HepG2 (cell line): ENCODE results near the gene SLC25A22. TPM values are rescaled to one million over a fixed set of nuclear protein-coding genes. Genes with fewer than 3 reads are reported as not detected.

ENCODE experiments used
- AGO1 ChIP-seq: fragments of 200-400 bp; formaldehyde crosslinking; IDR thresholded peaks from 2 replicates; pipeline ENCODE4 v1.6.1; 2017; ENCODE audit warnings: mild to moderate bottlenecking, low read depth, low read length, moderate library complexity; ENCODE audit not compliant: poor library complexity, severe bottlenecking
- GABPB1 ChIP-seq: IDR thresholded peaks from 2 replicates; pipeline ENCODE4 v1.6.1; 2016; ENCODE audit warnings: mild to moderate bottlenecking, missing genetic modification reagents, moderate library complexity, missing compliant biosample characterization
- HNRNPH1 ChIP-seq: fragments of 200-400 bp; formaldehyde crosslinking; optimal IDR thresholded peaks from 2 replicates; pipeline ENCODE3; 2017; ENCODE audit warnings: mild to moderate bottlenecking, low read depth, low read length
- KDM2A ChIP-seq: sonication (generic); formaldehyde crosslinking; IDR thresholded peaks from 2 replicates; pipeline ENCODE4 v1.4.0; 2020; ENCODE audit warnings: low read depth, missing genetic modification reagents, borderline replicate concordance
- KDM3A ChIP-seq: IDR thresholded peaks from 2 replicates; pipeline ENCODE4 v1.6.1; 2018; ENCODE audit warnings: low read depth, missing compliant biosample characterization
- NONO ChIP-seq, 2 experiments: fragments of 450-650 bp in 1 of 2; sonication (generic) in 1 of 2; formaldehyde crosslinking in 1 of 2; IDR thresholded peaks in 1 of 2; conservative IDR thresholded peaks in 1 of 2; 2 replicates each; pipeline versions ENCODE4 v1.6.1 to v1.8.0; 2017 to 2022; ENCODE audit warnings: mild to moderate bottlenecking in 1 of 2, missing genetic modification reagents in 1 of 2, moderate library complexity in 1 of 2
- SIX1 ChIP-seq: sonication (generic); formaldehyde crosslinking; IDR thresholded peaks from 2 replicates; pipeline ENCODE4 v1.4.0; 2020; ENCODE audit warnings: missing genetic modification reagents, borderline replicate concordance
- ZFP37 ChIP-seq: sonication (generic); formaldehyde crosslinking; IDR thresholded peaks from 2 replicates; pipeline ENCODE4 v1.4.0; 2020; ENCODE audit warnings: missing genetic modification reagents, borderline replicate concordance
- ZNF253 ChIP-seq: sonication (generic); formaldehyde crosslinking; IDR thresholded peaks from 2 replicates; pipeline ENCODE4 v1.8.0; 2022; ENCODE audit warnings: mild to moderate bottlenecking, missing genetic modification reagents, borderline replicate concordance
- ZNF605 ChIP-seq: sonication (generic); formaldehyde crosslinking; IDR thresholded peaks from 2 replicates; pipeline ENCODE4 v1.8.0; 2022; ENCODE audit warnings: mild to moderate bottlenecking, missing genetic modification reagents
- ZNF782 ChIP-seq: sonication (generic); formaldehyde crosslinking; IDR thresholded peaks from 2 replicates; pipeline ENCODE4 v1.4.0; 2020; ENCODE audit warnings: missing genetic modification reagents, mild to moderate bottlenecking, borderline replicate concordance
- ZNF883 ChIP-seq: sonication (generic); formaldehyde crosslinking; IDR thresholded peaks from 2 replicates; pipeline ENCODE4 v1.5.1; 2020; ENCODE audit warnings: mild to moderate bottlenecking, missing genetic modification reagents; ENCODE audit errors: not compliant biosample characterization
- polyA plus RNA-seq, 8 experiments: library from polyadenylated mRNA; depleted of rRNA in 3 of 8; stranded (reverse) in 7 of 8; unstranded in 1 of 8; fragments of >200 nt; fragmentation: Illumina TruSeq in 4 of 8; extraction: Trizol in 4 of 8; gene quantifications; 2 replicates each; pipeline versions ENCODE4 v1.2.1 to v1.2.3, GENCODE V29; 2011 to 2016; ENCODE audit warnings: low read depth in 4 of 8, missing spikeins in 1 of 8, mixed read lengths in 1 of 8; ENCODE audit not compliant: insufficient read depth in 1 of 8
- total RNA-seq, 5 experiments: library from RNA; depleted of rRNA; stranded (reverse); fragments of >200 nt; fragmentation: Illumina TruSeq; extraction: Trizol; gene quantifications; 2 replicates each; pipeline ENCODE4 v1.2.3, GENCODE V29; 2016; ENCODE audit warnings: low read depth in 1 of 5
- TF ChIP-seq, protein P1 (sequence below): sonication (generic); formaldehyde crosslinking; IDR thresholded peaks from 2 replicates; pipeline ENCODE4 v1.8.0; 2022; ENCODE audit warnings: missing genetic modification reagents, low read depth, mild to moderate bottlenecking, borderline replicate concordance
- TF ChIP-seq, protein P2 (sequence below), 2 experiments: IDR thresholded peaks; 2 replicates each; pipeline ENCODE4 v1.6.1; 2011 to 2012; ENCODE audit warnings: low read length in 2 of 2, borderline replicate concordance in 1 of 2, low read depth in 1 of 2, mild to moderate bottlenecking in 1 of 2, moderate library complexity in 1 of 2
- TF ChIP-seq, protein P3 (sequence below): sonication (generic); formaldehyde crosslinking; IDR thresholded peaks from 2 replicates; pipeline ENCODE4 v1.4.0; 2020; ENCODE audit warnings: missing genetic modification reagents

The SLC25A22 gene
- total and polyA plus RNA-seq, 2 of the 13 experiments (the other 11 are each of a cell fraction or from before 2014, with no cell fraction given): 12.4 to 19.2 TPM

DNA sequence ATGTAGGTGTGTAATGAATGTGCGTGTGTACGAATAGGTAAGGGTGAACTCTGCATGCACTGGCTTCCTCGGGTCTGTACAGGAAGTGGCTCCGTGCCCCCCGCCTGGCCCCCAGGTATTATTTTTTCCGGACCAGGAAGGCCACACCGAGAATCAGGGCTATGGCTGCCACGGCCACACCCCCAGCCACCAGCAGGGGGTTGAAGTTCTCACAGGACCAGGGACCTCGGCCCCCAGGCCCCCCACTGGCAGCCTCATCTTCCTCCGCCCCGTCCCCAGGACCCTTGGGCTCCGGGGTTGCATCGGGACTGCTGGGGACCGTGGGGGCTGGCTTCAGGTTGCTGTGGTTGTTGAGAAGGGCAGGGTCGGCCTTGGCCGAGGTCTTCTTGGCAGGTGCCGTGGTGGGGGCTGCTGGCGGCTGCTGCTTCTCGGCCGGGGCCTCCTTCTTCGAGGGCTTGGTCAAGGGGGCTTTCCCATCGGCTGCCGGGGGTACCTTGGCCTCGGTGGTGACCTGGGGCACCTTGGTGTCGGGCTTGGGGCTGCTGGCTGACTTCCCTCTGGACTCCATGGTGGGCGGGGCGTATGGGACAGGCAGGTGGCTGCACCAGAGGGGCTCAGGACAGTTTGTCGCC is 10.0 kb downstream of the SLC25A22 start (continued):
- TF ChIP-seq ZNF883 (CRISPR knock-in tag) (no peak), KDM3A (CRISPR knock-in tag) (no peak), AGO1 (peak; percentile 53), SIX1 (CRISPR knock-in tag) (no peak), ZNF605 (CRISPR knock-in tag) (no peak), HNRNPH1 (no peak), GABPB1 (CRISPR knock-in tag) (peak; percentile 32; the same call in 1 of the 2 replicates), ZNF253 (CRISPR knock-in tag) (no peak), KDM2A (CRISPR knock-in tag) (peak; percentile 34; the same call in 1 of the 2 replicates), ZNF782 (CRISPR knock-in tag) (no peak), NONO (IDR thresholded peaks at IDR 0.05) (no peak), NONO (CRISPR knock-in tag; conservative IDR thresholded peaks at IDR 0.05) (peak; percentile 28; the same call in 1 of the 2 replicates), ZFP37 (no peak)
- TF ChIP-seq, protein P1, sequence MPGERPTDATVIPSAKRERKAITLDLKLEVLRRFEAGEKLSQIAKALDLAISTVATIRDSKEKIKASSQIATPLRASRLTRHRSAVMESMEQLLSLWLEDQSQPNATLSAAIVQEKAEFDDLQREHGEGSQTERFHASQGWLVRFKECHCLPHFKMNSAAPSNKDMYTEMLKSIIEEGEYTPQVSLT (CRISPR knock-in tag): no peak
- TF ChIP-seq, protein P2, sequence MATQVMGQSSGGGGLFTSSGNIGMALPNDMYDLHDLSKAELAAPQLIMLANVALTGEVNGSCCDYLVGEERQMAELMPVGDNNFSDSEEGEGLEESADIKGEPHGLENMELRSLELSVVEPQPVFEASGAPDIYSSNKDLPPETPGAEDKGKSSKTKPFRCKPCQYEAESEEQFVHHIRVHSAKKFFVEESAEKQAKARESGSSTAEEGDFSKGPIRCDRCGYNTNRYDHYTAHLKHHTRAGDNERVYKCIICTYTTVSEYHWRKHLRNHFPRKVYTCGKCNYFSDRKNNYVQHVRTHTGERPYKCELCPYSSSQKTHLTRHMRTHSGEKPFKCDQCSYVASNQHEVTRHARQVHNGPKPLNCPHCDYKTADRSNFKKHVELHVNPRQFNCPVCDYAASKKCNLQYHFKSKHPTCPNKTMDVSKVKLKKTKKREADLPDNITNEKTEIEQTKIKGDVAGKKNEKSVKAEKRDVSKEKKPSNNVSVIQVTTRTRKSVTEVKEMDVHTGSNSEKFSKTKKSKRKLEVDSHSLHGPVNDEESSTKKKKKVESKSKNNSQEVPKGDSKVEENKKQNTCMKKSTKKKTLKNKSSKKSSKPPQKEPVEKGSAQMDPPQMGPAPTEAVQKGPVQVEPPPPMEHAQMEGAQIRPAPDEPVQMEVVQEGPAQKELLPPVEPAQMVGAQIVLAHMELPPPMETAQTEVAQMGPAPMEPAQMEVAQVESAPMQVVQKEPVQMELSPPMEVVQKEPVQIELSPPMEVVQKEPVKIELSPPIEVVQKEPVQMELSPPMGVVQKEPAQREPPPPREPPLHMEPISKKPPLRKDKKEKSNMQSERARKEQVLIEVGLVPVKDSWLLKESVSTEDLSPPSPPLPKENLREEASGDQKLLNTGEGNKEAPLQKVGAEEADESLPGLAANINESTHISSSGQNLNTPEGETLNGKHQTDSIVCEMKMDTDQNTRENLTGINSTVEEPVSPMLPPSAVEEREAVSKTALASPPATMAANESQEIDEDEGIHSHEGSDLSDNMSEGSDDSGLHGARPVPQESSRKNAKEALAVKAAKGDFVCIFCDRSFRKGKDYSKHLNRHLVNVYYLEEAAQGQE (IDR thresholded peaks at IDR 0.05; ENCODE audit: borderline replicate concordance in 1 of 2, low read depth in 1 of 2, low read length in 2 of 2): no peak
- TF ChIP-seq, protein P3, sequence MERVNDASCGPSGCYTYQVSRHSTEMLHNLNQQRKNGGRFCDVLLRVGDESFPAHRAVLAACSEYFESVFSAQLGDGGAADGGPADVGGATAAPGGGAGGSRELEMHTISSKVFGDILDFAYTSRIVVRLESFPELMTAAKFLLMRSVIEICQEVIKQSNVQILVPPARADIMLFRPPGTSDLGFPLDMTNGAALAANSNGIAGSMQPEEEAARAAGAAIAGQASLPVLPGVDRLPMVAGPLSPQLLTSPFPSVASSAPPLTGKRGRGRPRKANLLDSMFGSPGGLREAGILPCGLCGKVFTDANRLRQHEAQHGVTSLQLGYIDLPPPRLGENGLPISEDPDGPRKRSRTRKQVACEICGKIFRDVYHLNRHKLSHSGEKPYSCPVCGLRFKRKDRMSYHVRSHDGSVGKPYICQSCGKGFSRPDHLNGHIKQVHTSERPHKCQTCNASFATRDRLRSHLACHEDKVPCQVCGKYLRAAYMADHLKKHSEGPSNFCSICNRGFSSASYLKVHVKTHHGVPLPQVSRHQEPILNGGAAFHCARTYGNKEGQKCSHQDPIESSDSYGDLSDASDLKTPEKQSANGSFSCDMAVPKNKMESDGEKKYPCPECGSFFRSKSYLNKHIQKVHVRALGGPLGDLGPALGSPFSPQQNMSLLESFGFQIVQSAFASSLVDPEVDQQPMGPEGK (CRISPR knock-in tag): peak; percentile 78
